Ectodermal cell (in vitro differentiated cells): ENCODE measurements around the gene SLC9A6. TPM values are rescaled to one million over a fixed set of nuclear protein-coding genes. Genes with fewer than 3 reads are reported as not detected.

Source experiments
- H3K27ac ChIP-seq: 2 replicates; pipeline ENCODE4 v1.7.0; 2013; ENCODE audit warnings: mild to moderate bottlenecking, low read depth, low read length; ENCODE audit not compliant: insufficient read depth, poor library complexity, severe bottlenecking
- H3K27me3 ChIP-seq: 2 replicates; pipeline ENCODE4 v1.7.0; 2013; ENCODE audit warnings: mild to moderate bottlenecking, low read length; ENCODE audit not compliant: insufficient read depth, control insufficient read depth, poor library complexity, severe bottlenecking
- H3K36me3 ChIP-seq: one replicate; pipeline ENCODE4 v1.7.0; 2013; ENCODE audit warnings: low read length; ENCODE audit not compliant: control insufficient read depth, insufficient read depth
- H3K4me1 ChIP-seq: one replicate; pipeline ENCODE4 v1.7.0; 2013; ENCODE audit warnings: low read length; ENCODE audit not compliant: control insufficient read depth, insufficient read depth
- H3K4me3 ChIP-seq: 2 replicates; pipeline ENCODE4 v1.7.0; 2013; ENCODE audit warnings: low read depth, low read length, control low read depth; ENCODE audit not compliant: insufficient read depth
- H3K9me3 ChIP-seq: 2 replicates; pipeline ENCODE4 v1.7.0; 2013; ENCODE audit warnings: mild to moderate bottlenecking, low read length, moderate library complexity; ENCODE audit not compliant: control insufficient read depth
- WGBS, 2 experiments: methylation state at CpG; one replicate each; pipeline ENCODE4 v1.1.7; 2013; ENCODE audit warnings: missing lambda C conversion rate in 2 of 2; 5-methylcytosine and 5-hydroxymethylcytosine counted together
- polyA plus RNA-seq, 4 experiments: library from polyadenylated mRNA; stranded (reverse); fragments of 50-300 nt; gene quantifications; one replicate each; pipeline ENCODE4 v1.2.3, GENCODE V29; 2013

The SLC9A6 gene
- 18.3 TPM for polyA plus RNA-seq (2013, experiment 1 of 4)
- 18.8 TPM for polyA plus RNA-seq (2013, experiment 2 of 4)
- 11.9 TPM for polyA plus RNA-seq (2013, experiment 3 of 4)
- polyA plus RNA-seq (2013, experiment 4 of 4): 13.3 TPM

DNA sequence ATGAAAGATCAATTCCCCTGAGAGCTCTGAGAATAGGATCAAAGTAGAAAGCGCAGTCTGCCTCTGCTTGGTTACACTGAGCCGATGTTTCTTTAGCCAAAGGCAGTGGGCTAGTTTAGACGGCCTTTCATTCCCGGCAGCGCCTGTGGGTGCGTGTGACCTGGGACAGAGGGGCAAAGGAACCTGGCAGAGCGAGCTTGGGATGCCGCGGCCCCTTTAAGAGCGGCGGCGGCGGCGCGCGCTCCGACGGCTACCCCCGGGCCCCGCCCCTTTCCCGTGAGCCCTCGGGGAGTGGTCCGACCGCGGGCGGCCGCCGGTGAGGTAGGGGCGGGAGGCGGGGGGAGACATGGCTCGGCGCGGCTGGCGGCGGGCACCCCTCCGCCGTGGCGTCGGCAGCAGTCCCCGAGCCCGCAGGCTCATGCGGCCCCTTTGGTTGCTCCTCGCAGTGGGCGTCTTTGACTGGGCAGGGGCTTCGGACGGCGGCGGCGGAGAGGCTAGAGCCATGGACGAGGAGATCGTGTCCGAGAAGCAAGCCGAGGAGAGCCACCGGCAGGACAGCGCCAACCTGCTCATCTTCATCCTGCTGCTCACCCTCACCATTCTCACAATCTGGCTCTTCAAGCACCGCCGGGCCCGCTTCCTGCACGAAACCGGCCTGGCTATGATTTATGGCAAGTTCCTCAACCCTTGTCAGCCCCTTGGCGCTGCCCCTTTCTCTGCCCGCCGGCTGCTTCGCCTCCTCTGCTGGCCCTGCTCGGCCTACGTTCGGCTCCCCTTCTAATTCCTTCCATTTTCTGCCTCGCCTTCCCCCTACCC is at the start of gene SLC9A6:
TSS of gene SLC9A6 (plus strand) at position 279 of the 816 bp plus-strand sequence. CDS start at position 503, 224 bp downstream.
- Histone ChIP-seq H3K27me3 (no peaks in the 10 kb centered on the region), H3K27ac (no peak within 1 kb of the TSS), H3K4me1 (no peaks in the 10 kb centered on the region), H3K9me3 (no peaks in the 10 kb centered on the region), H3K36me3 (no peaks in the 10 kb centered on the region), H3K4me3 (peak within 1 kb of the TSS; percentile 69)
- WGBS, 2 experiments: 1% methylated on average over 68 of the region's 68 CpGs

- Histone ChIP-seq H3K36me3 (no peaks in the 10 kb centered on the region), H3K4me1 (no peaks in the 10 kb centered on the region), H3K27me3 (no peaks in the 10 kb centered on the region), H3K9me3 (no peaks in the 10 kb centered on the region), H3K27ac (no peak overlapping the region), H3K4me3 (no peak overlapping the region)
- 93 to 100% methylated on average over 2 of the region's 2 CpGs for WGBS, 2 experiments
Measured at GRCh38 chrX:135944486-135944885, 40.7 kb upstream of the SLC9A6 start.

GRCh38 chrX:135951291-135951690 is 33.9 kb upstream of the SLC9A6 start:
- H3K9me3 ChIP-seq: no peaks in the 10 kb centered on the region
- WGBS, 2 experiments: 89% methylated on average over 4 of the region's 4 CpGs

GRCh38 chrX:135973025-135973547 is 12.1 kb upstream of the SLC9A6 start:
- 6 to 8% methylated on average over 10 of the region's 10 CpGs for WGBS, 2 experiments
- Histone ChIP-seq H3K4me3 (peak overlapping the region; percentile 80), H3K36me3 (no peaks in the 10 kb centered on the region), H3K27me3 (no peaks in the 10 kb centered on the region), H3K27ac (peak overlapping the region; percentile 87), H3K9me3 (no peaks in the 10 kb centered on the region), H3K4me1 (peaks cover 6% of the 10 kb centered on the region)

More at GRCh38 chrX:135951291-135951690, 33.9 kb upstream of the SLC9A6 start:
- H3K4me3 ChIP-seq: no peak overlapping the region
- H3K36me3 ChIP-seq: no peaks in the 10 kb centered on the region
- no peak overlapping the region for H3K27ac ChIP-seq
- H3K27me3 ChIP-seq: no peaks in the 10 kb centered on the region
- H3K4me1 ChIP-seq: no peaks in the 10 kb centered on the region

DNA sequence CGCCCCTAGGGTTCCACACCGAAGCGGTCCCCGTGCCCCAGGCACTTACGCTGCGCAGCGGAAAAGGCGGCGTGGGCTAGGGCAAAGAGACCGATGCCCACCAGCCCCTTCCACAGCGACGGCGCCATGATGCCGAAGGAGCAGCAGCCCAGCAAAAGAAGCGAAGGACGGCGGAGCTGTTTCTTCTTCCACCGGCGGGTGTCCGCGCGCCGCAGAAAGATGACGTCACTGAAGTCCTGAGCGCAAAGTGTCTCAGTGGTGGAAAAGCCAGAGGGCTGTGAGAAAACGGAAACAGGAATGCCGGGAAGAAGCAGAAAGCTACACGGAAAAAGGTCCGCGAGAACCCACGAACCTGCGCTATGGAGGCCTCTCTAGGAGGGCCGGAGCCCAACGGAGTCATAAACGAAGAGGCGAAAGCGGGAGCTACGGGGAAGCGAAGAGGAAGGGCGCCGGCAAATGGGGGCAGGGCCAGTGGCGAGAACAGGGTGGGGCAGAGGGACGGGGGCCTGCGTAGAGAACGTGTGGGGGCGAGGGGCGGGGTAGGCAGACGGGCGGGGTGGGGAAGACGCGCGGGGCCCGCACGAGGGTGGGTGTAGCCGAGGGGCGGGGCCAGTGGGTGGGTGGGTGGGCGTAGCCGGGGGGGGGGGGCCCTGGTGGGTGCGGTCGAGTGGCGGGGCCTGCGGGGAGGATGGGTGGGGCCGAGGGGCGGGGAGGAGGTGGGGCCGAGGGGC is 11.5 kb upstream of the SLC9A6 start, which contains the start of gene MMGT1:
TSS of gene MMGT1 (minus strand) at position 441 of the 731 bp plus-strand sequence. CDS start at position 128, 313 bp downstream.
- H3K27ac ChIP-seq: peak within 1 kb of the TSS; percentile 87
- H3K27me3 ChIP-seq: no peaks in the 10 kb centered on the region
- no peaks in the 10 kb centered on the region for H3K36me3 ChIP-seq
- H3K9me3 ChIP-seq: no peaks in the 10 kb centered on the region
- H3K4me3 ChIP-seq: peak within 1 kb of the TSS; percentile 80
- peaks cover 6% of the 10 kb centered on the region for H3K4me1 ChIP-seq
- 1% methylated on average over 40 to 41 of the region's 65 CpGs for WGBS, 2 experiments

DNA sequence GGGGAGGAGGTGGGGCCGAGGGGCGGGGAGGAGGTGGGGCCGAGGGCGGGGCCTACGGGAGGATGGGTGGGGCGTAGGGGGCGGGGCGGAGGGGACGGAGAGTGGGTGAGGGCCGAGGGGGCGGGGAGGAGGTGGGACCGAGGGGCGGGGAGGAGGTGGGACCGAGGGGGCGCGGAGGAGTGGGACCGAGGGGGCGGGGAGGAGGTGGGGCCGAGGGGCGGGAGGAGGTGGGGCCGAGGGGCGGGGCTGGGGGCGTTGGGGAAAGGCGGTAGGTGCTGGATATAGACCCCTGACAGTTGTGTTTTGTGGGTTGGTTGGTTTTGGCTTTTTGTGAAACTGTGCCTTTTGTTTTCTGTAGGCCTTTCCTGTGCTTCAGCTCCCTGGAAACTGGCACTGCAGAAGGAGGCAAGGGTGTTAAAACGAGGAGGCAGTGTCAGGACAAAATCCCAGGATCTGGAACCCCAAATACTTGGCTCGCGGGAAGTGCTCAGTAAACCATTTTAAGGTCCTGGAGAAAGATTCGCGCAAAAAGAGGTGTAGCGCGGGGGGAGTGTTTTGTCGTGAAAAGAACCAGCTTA is 10.9 kb upstream of the SLC9A6 start:
- Histone ChIP-seq H3K4me3 (no peak overlapping the region), H3K36me3 (no peaks in the 10 kb centered on the region)

DNA sequence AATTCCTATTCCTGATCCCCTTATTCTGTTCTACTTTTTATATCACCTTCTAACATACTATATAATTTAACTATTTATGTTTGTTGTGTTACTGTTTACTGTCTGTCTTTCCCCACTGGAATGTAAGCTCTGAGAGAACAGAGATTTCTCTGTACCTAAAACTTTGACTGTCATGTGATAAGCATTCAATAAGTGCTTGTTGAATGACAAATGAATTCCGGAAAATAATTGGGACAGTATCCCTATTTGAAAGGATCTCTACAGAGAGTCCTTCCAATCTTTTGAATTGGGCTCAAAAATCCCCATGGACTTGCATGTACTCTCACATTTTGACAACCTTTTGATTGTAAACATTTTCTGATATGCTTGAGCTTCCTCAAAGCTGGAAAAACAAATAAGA is 9.8 kb upstream of the SLC9A6 start:
- no peaks in the 10 kb centered on the region for H3K27me3 ChIP-seq
- H3K4me3 ChIP-seq: no peak overlapping the region
- 78 to 100% methylated on average over 1 of the region's 1 CpG for WGBS, 2 experiments
- H3K9me3 ChIP-seq: no peaks in the 10 kb centered on the region
- H3K36me3 ChIP-seq: no peaks in the 10 kb centered on the region
- peaks cover 6% of the 10 kb centered on the region for H3K4me1 ChIP-seq
- no peak overlapping the region for H3K27ac ChIP-seq

More for the DNA sequence above, 10.9 kb upstream of the SLC9A6 start:
- H3K27me3 ChIP-seq: no peaks in the 10 kb centered on the region
- H3K4me1 ChIP-seq: peaks cover 6% of the 10 kb centered on the region
- no peak overlapping the region for H3K27ac ChIP-seq
- 11 to 12% methylated on average over 16 to 19 of the region's 32 CpGs for WGBS, 2 experiments
- H3K9me3 ChIP-seq: no peaks in the 10 kb centered on the region

DNA sequence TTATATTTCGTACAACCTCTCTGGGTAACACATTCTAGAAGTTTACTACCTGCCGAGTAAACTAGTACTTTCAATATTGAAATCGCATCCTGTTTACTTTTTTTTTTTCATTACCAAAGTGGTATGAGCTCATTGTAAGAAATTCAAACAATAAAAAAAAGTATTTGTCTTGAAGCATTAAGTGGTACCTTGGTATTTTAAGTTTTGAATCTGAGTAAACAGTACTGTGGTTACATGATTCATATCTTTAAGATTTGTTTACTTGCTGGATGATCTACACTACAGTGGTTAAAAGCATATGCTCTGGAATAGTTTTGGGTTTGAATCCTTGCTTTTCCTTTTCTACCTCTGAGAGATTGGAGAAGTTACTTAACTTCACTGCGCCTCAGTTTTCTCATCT is 7.6 kb upstream of the SLC9A6 start:
- peaks cover under 1% of the 10 kb centered on the region for H3K4me1 ChIP-seq
- no peaks in the 10 kb centered on the region for H3K9me3 ChIP-seq
- H3K36me3 ChIP-seq: no peaks in the 10 kb centered on the region
- 97 to 100% methylated on average over 2 to 3 of the region's 4 CpGs for WGBS, 2 experiments
- H3K27me3 ChIP-seq: no peaks in the 10 kb centered on the region
- no peak overlapping the region for H3K4me3 ChIP-seq
- H3K27ac ChIP-seq: no peak overlapping the region

GRCh38 chrX:135981010-135981409 is 4.2 kb upstream of the SLC9A6 start:
- no peak overlapping the region for H3K27ac ChIP-seq
- no peaks in the 10 kb centered on the region for H3K4me1 ChIP-seq
- H3K9me3 ChIP-seq: no peaks in the 10 kb centered on the region
- no peak overlapping the region for H3K4me3 ChIP-seq
- WGBS, 2 experiments: 85 to 92% methylated on average over 4 to 5 of the region's 5 CpGs
- no peaks in the 10 kb centered on the region for H3K27me3 ChIP-seq
- no peaks in the 10 kb centered on the region for H3K36me3 ChIP-seq
